Naive B cell (primary cell): ENCODE results near the gene FARS2. TPM values are rescaled to one million over a fixed set of nuclear protein-coding genes. Genes with fewer than 3 reads are reported as not detected.

Source experiments
- ATAC-seq, 2 donors: fragments of 150-1000 bp; cut with Tn5 transposase; 2 replicates each; pipeline ENCODE4 v1.10.0; 2021; ENCODE audit warnings: low read depth in 2 of 2, mild to moderate bottlenecking in 2 of 2, moderate library complexity in 2 of 2
- DNase-seq: peaks from one replicate; pipeline ENCODE4 v3.0.0; 2022
- H3K27ac Mint-ChIP-seq, 6 donors: one replicate each; pipeline ENCODE4 v1.8.0; 2020 to 2022; ENCODE audit warnings: mild to moderate bottlenecking in 6 of 6, mixed read lengths in 6 of 6, moderate library complexity in 5 of 6, inconsistent platforms in 2 of 6
- H3K27me3 Mint-ChIP-seq, 3 donors: one replicate each; pipeline ENCODE4 v1.8.0; 2021 to 2022; ENCODE audit warnings: mixed read lengths in 3 of 3, mild to moderate bottlenecking in 1 of 3
- H3K36me3 Mint-ChIP-seq, 2 donors: one replicate each; pipeline ENCODE4 v1.8.0; 2020 to 2022; ENCODE audit warnings: mixed read lengths in 2 of 2, inconsistent platforms in 1 of 2, mild to moderate bottlenecking in 1 of 2
- H3K4me1 Mint-ChIP-seq, 3 donors: one replicate each; pipeline ENCODE4 v1.8.0; 2020 to 2022; ENCODE audit warnings: mixed read lengths in 3 of 3, inconsistent platforms in 1 of 3, mild to moderate bottlenecking in 1 of 3, moderate library complexity in 1 of 3
- H3K4me3 Mint-ChIP-seq, 8 donors: one replicate each; pipeline ENCODE4 v1.8.0; 2020 to 2022; ENCODE audit warnings: mild to moderate bottlenecking in 8 of 8, mixed read lengths in 8 of 8, moderate library complexity in 8 of 8, inconsistent platforms in 2 of 8
- H3K9me3 Mint-ChIP-seq, 7 donors: one replicate each; pipeline ENCODE4 v1.8.0; 2020 to 2022; ENCODE audit warnings: mixed read lengths in 7 of 7, mild to moderate bottlenecking in 5 of 7, inconsistent platforms in 2 of 7, moderate library complexity in 1 of 7
- polyA plus RNA-seq, 6 donors: library from polyadenylated mRNA; unstranded; fragments of 300-500 nt; fragmentation: Illumina TruSeq; gene quantifications; one replicate each; pipeline ENCODE4 v1.2.3, GENCODE V29; 2021; ENCODE audit warnings: low read depth in 6 of 6

Gene FARS2
- polyA plus RNA-seq, 6 donors from 2014 or later: 25.7 to 35.9 (median 27.6) TPM

DNA sequence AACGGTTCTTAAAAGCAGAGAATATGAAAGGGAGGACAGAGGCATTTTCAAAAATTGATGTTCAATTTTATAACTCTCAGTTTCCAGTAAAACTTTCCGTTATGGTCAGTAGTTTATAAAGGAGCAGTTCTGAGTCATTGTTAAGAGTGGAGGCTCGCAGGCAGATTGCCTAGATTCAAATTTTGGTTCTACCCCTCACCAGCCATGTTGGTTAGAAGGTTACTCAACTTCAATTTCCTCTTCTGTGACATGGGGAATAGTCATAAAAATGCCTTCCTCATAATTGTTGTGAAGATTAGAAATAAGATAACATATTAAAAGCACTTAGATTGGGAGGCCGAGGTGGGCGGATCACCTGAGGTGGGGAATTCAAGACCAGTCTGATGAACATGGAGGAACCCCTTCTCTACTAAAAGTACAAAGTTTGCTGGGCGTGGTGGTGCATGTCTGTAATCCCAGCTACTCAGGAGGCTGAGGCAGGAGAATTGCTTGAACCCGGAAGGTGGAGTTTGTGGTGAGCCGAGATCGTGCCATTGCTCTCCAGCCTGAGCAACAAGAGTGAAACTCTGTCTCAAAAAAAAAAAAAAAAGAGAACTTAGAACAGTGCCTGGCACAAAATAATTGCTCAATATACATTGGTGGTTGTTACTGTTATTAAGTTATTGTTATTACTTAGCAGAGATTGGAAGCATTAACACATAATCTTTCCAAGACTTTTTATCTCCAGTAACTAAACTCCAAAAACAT lies 396.5 kb downstream of the FARS2 start:
- H3K27me3 Mint-ChIP-seq: no peaks in the 10 kb centered on the region
- H3K4me3 Mint-ChIP-seq: no peak overlapping the region
- peaks cover 0 to 4% (median 0%) of the 10 kb centered on the region in 7 donors for H3K9me3 Mint-ChIP-seq
- DNase-seq: no peak
- H3K27ac Mint-ChIP-seq: peak overlapping the region in 3 of 6 donors; percentile 15 to 37 (median 21)
- H3K4me1 Mint-ChIP-seq: peaks cover 0 to 25% (median 21%) of the 10 kb centered on the region in 3 donors
- no peak for ATAC-seq
- peaks cover 18 to 29% of the 10 kb centered on the region in 2 donors for H3K36me3 Mint-ChIP-seq

DNA sequence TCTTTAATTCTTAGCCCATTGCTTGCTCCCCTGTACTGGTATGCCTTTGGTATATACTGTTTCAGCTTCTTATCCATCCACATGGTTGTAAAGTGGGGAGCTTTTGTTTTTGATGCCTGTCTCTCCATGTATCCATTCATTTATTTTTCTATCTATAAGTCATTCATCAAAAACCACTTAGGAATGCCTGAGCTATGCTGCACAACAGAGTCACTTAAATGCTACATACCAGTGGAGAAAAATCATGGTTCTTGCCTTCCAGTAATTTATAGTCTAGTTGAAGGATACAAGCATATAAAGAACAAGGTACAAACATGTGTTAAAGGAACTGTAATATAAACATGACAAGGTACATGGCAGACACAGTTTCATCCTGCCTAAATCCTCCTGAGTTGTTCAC lies 398.2 kb downstream of the FARS2 start:
- peaks cover 7 to 35% (median 22%) of the 10 kb centered on the region in 3 donors for H3K4me1 Mint-ChIP-seq
- peaks cover 0 to 4% (median 0%) of the 10 kb centered on the region in 7 donors for H3K9me3 Mint-ChIP-seq
- H3K27me3 Mint-ChIP-seq: no peaks in the 10 kb centered on the region
- DNase-seq (no peak), ATAC-seq (no peak)
- H3K27ac Mint-ChIP-seq: no peak overlapping the region
- peaks cover 16 to 19% of the 10 kb centered on the region in 2 donors for H3K36me3 Mint-ChIP-seq
- H3K4me3 Mint-ChIP-seq: no peak overlapping the region

DNA sequence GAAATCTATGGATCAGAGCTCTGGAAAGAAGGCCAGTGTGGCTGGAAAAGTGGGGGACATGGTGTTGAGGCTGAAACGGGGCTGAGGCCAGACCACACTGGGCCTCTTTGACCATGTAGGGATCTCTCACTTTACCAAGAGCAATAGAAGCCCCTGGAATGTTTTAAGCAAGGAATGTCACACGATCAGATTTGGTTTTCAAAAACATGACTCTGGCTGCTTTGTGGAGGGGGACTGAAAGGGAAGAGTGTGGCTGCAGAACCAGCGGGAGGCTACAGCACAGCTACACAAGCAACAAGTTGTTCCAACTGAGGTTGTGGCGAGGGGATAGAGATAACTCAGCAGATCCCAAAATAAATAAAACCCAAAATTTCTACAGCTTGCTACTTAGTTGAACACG lies 399.5 kb downstream of the FARS2 start:
- Mint-ChIP-seq H3K36me3 (peaks cover 6 to 10% of the 10 kb centered on the region in 2 donors), H3K4me1 (peaks cover 20 to 48% (median 31%) of the 10 kb centered on the region in 3 donors), H3K9me3 (peaks cover 0 to 4% (median 0%) of the 10 kb centered on the region in 7 donors), H3K27ac (peak overlapping the region in 2 of 6 donors; percentile 1 to 5), H3K4me3 (peak overlapping the region in 1 of 8 donors; percentile 32), H3K27me3 (no peaks in the 10 kb centered on the region)
- DNase-seq (no peak), ATAC-seq (no peak)

DNA sequence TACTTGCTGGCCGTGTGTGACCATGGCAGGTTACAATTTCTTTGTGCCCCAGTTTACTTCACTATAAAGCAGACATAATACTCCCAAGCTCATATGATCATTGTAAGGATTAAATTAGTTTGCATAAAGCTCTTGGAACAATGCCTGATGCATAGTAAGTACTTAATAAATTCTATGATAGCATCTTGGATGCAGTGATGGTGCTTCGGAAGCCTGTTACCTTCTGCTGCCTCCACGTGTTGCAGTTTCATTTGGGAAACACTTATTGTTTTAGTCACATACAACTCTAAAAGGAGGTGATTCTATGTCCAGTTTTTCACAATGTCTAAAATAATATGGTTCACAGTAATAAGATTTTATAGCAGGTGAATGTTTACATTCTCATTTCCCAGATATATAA lies 401.5 kb downstream of the FARS2 start:
- Mint-ChIP-seq H3K4me1 (peaks cover 29 to 56% (median 39%) of the 10 kb centered on the region in 3 donors), H3K4me3 (no peak overlapping the region), H3K27me3 (no peaks in the 10 kb centered on the region), H3K9me3 (peaks cover 0 to 4% (median 0%) of the 10 kb centered on the region in 7 donors), H3K36me3 (peaks cover 0 to 4% of the 10 kb centered on the region in 2 donors), H3K27ac (no peak overlapping the region)
- ATAC-seq (no peak), DNase-seq (no peak)

DNA sequence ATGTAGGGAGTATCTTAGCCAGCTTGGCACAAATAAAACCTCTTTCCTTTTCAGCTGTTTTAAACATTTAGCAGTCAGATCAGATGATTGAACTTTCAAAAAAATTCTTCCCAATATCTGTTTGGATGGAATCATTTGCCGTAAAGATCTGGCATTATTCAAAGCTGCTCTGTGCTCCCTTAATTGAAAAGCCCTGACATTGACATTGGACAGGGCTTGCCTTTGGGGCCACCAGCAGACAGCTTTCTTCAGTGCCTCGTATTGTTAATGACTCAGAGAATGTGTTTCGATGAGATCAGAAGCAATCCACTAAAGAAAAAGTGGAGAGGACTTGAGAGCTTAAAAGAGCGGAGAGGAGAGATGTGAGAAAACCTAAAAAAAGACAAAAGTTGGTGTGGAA lies 401.9 kb downstream of the FARS2 start:
- H3K27ac Mint-ChIP-seq: peak overlapping the region in 1 of 6 donors; percentile 28
- H3K36me3 Mint-ChIP-seq: peaks cover 0 to 4% of the 10 kb centered on the region in 2 donors
- H3K27me3 Mint-ChIP-seq: no peaks in the 10 kb centered on the region
- H3K4me3 Mint-ChIP-seq: no peak overlapping the region
- DNase-seq (no peak), ATAC-seq (no peak)
- H3K9me3 Mint-ChIP-seq: peaks cover 0 to 4% (median 0%) of the 10 kb centered on the region in 7 donors
- H3K4me1 Mint-ChIP-seq: peaks cover 31 to 58% (median 42%) of the 10 kb centered on the region in 3 donors

DNA sequence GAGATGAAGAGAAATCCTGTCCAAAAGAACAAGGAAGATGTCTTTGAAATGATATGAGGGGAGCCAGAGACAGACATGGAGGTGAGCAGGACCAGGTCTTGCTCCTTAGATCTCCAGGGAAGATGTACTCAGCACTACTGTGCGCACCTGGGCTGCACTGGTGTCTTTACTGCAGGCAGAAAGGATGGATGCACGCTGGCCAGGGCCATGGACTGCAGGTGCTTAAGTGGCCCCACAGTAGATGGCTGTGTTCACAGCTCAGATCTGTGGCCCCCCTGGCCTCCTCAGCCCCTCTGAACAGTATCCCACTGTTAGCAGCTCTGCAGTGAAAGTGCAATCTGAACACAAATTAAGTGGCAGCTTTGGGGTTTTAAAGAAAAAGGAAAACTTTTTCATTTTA lies 402.4 kb downstream of the FARS2 start:
- peak overlapping the region in 1 of 8 donors; percentile 31 for H3K4me3 Mint-ChIP-seq

DNA sequence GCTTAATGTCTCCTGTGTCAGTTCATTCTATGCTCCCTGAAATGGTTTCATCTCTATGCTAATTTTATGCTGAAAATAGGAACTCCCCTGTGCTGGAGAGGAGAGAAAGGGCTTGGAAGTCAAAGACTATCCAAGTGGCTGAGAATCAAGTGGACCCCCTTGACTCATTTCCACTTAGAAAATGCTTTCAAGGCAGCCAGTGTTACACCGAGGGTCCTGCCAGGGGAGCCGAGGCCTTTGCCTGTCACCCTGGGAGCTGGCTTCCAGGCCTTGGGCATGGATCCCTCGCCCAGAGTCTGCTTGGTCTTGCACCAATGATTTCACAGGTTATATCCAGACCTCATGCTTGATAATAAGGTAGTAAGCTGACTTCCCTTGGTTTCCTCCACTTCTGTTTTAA lies 402.8 kb downstream of the FARS2 start:
- H3K36me3 Mint-ChIP-seq: peaks cover 0 to under 1% of the 10 kb centered on the region in 2 donors
- H3K27me3 Mint-ChIP-seq: no peaks in the 10 kb centered on the region
- peak overlapping the region in 2 of 6 donors; percentile 3 to 78 for H3K27ac Mint-ChIP-seq
- peaks cover 0 to 4% (median 0%) of the 10 kb centered on the region in 7 donors for H3K9me3 Mint-ChIP-seq
- ATAC-seq (no peak), DNase-seq (no peak)
- H3K4me1 Mint-ChIP-seq: peaks cover 31 to 58% (median 42%) of the 10 kb centered on the region in 3 donors
- no peak overlapping the region for H3K4me3 Mint-ChIP-seq

More for the DNA sequence above, 402.4 kb downstream of the FARS2 start:
- DNase-seq (no peak), ATAC-seq (no peak)
- peaks cover 31 to 58% (median 42%) of the 10 kb centered on the region in 3 donors for H3K4me1 Mint-ChIP-seq
- peaks cover 0 to 4% (median 0%) of the 10 kb centered on the region in 7 donors for H3K9me3 Mint-ChIP-seq
- H3K36me3 Mint-ChIP-seq: peaks cover 0 to 4% of the 10 kb centered on the region in 2 donors
- H3K27ac Mint-ChIP-seq: peak overlapping the region in 1 of 6 donors; percentile 28
- H3K27me3 Mint-ChIP-seq: no peaks in the 10 kb centered on the region

DNA sequence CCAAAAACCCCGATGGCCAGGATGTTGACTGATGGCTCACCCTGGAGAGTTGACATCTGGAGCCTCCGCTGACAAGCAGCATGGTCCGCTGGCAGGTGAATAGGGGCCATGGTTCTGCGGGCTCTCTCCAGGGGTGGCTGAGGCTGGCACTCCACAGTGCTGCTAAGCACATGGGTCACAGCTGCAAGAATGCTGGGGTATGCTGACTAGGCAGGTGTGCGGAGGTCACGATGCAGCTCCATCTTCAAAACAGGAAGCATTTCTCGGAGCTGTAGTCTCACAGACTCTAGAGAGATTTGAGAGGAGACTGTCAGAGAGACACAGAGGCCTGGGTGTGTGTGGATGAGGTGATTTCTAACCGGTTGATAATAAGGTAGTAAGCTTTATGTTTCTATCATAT lies 403.9 kb downstream of the FARS2 start:
- Mint-ChIP-seq H3K9me3 (peaks cover 0 to 4% (median 0%) of the 10 kb centered on the region in 7 donors), H3K4me3 (peak overlapping the region; percentile 3 to 72 (median 36)), H3K27me3 (no peaks in the 10 kb centered on the region), H3K4me1 (peaks cover 31 to 58% (median 38%) of the 10 kb centered on the region in 3 donors), H3K27ac (peak overlapping the region; percentile 75 to 88 (median 78)), H3K36me3 (no peaks in the 10 kb centered on the region)
- peak; percentile 99 for ATAC-seq
- DNase-seq: peak; percentile 64

DNA sequence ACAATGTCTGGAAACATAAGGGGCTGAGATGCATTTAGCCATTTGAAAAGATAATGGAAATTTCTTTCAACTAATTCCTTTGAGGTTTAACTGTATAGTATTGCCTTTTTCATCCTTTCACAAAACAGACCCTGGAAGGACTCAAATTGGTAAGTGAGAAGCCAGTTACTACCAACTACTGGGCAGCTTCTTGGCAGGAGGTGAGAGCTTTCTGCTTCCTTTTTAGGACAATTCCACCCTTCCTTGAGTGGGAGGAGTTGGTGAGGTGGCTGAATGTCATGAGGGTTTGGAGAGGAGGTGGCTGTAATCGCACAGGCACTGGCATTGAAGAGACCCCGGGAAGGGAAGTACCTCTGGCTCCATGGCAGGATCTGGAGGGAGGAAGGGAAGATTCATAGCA lies 404.4 kb downstream of the FARS2 start:
- peak overlapping the region in 4 of 8 donors; percentile 35 to 59 (median 49) for H3K4me3 Mint-ChIP-seq
- peaks cover 33 to 57% (median 38%) of the 10 kb centered on the region in 3 donors for H3K4me1 Mint-ChIP-seq
- peaks cover 0 to 4% (median 0%) of the 10 kb centered on the region in 7 donors for H3K9me3 Mint-ChIP-seq
- no peak for DNase-seq
- H3K27me3 Mint-ChIP-seq: no peaks in the 10 kb centered on the region
- ATAC-seq: no peak
- H3K36me3 Mint-ChIP-seq: no peaks in the 10 kb centered on the region
- peak overlapping the region; percentile 18 to 88 (median 76) for H3K27ac Mint-ChIP-seq

DNA sequence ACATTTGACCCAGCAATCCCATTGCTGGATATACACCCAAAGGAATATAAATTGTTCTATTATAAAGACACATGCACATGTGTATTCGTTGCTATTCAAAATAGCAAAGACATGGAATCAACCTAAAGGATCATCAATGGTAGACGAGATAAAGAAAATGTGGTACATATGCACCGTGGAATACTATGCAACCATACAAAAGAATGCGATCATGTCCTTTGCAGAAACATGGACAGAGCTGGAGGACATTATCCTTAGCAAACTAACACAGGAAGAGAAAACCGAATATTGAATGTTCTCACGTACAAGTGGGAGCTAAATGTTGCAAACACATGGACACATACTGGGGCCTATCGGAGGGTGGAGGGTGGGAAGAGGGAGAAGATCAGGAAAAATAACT lies 405.4 kb downstream of the FARS2 start:
- H3K36me3 Mint-ChIP-seq: no peaks in the 10 kb centered on the region
- peaks cover 0 to 2% (median 0%) of the 10 kb centered on the region in 7 donors for H3K9me3 Mint-ChIP-seq
- H3K4me3 Mint-ChIP-seq: no peak overlapping the region
- DNase-seq (no peak), ATAC-seq (no peak)
- H3K27me3 Mint-ChIP-seq: no peaks in the 10 kb centered on the region
- H3K27ac Mint-ChIP-seq: no peak overlapping the region
- peaks cover 35 to 57% (median 43%) of the 10 kb centered on the region in 3 donors for H3K4me1 Mint-ChIP-seq

DNA sequence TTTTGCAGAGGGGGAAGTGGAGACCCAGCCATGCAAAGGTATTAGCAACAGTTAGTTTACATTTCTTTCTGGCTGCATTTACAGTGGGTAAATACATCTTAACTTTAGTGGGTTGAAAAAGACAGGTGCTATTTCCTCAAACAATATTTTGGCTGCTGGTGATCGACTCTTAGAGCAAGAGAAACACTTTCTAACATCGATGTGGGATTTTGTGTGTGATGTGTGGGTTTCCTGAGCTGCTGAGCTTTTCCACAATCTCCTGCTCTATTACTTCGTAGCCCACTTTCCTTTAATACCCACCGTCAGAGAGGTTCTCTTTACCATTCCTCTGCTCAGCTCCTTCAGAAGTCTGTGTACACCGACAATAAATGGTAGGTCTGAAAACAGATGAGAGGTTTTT lies 406.4 kb downstream of the FARS2 start:
- H3K9me3 Mint-ChIP-seq: peaks cover 0 to 2% (median 0%) of the 10 kb centered on the region in 7 donors
- H3K4me1 Mint-ChIP-seq: peaks cover 33 to 56% (median 54%) of the 10 kb centered on the region in 3 donors
- H3K36me3 Mint-ChIP-seq: no peaks in the 10 kb centered on the region
- ATAC-seq (no peak), DNase-seq (peak; percentile 5)
- peak overlapping the region in 1 of 8 donors; percentile 6 for H3K4me3 Mint-ChIP-seq
- H3K27ac Mint-ChIP-seq: peak overlapping the region in 4 of 6 donors; percentile 15 to 47 (median 40)
- H3K27me3 Mint-ChIP-seq: no peaks in the 10 kb centered on the region

DNA sequence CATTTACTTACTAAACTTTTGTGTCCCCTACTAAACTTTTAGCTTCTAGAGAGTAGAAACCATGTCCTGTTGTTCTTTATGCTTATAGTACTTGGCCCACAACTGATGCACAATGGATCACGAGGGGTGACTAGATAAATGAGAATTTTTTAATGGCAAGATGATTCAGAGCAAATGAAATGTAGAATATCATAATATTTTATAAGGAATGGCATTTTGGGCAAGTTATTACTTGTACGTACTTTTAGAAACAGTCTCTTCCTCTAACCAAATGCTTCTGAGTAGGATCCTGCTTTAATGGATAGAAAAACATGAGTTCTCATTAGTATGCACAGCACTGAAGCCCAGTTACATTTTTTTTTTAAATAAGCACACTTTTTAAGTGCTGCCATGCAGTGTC lies 409.1 kb downstream of the FARS2 start:
- Mint-ChIP-seq H3K4me1 (peaks cover 24 to 40% (median 38%) of the 10 kb centered on the region in 3 donors), H3K27ac (peak overlapping the region in 1 of 6 donors; percentile 82), H3K36me3 (no peaks in the 10 kb centered on the region), H3K27me3 (no peaks in the 10 kb centered on the region), H3K4me3 (no peak overlapping the region), H3K9me3 (peaks cover 0 to 2% (median 0%) of the 10 kb centered on the region in 7 donors)
- ATAC-seq (no peak), DNase-seq (no peak)

DNA sequence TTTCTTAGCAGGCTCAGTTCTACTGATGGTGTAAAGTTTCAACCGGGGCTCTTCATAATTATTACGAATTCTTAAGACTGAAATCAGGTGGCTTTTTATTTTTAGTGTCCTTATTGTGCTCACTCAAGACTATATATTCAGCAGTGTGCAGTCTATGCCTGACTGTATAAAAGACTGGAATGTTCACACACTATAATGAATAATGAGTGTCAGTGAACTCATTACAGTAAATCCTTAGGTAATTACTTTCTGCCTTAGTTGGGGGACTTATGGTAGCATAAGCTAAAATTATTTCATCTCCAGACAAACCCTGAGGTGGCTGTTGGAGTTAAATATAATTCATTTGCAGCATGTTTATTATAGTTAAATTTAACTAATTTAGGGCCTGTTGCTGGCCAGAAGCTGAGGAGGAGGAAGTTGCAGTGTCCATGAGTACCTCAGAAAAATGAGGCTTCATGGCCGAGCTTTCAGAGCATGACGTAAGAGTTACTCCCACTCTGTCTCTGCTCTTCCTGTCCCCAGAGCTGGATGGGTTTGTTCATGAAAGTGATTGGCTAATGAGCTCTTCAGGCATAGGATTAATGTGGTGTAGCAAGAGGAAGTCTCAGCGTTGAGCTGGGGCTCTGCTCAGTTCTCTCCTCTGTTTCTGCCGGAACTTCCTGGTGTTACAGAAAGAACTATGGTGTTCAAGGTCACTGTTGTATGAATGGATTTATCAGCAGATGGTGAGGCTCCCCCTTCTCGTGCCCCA lies 409.7 kb downstream of the FARS2 start:
- peak; percentile 19 for DNase-seq
- peak overlapping the region; percentile 63 to 94 (median 76) for H3K27ac Mint-ChIP-seq

More for the DNA sequence above, 409.7 kb downstream of the FARS2 start:
- Mint-ChIP-seq H3K27me3 (no peaks in the 10 kb centered on the region), H3K9me3 (peaks cover 0 to 2% (median 0%) of the 10 kb centered on the region in 7 donors), H3K4me3 (peak overlapping the region in 4 of 8 donors; percentile 16 to 73 (median 34)), H3K4me1 (peaks cover 18 to 34% (median 32%) of the 10 kb centered on the region in 3 donors), H3K36me3 (no peaks in the 10 kb centered on the region)
- ATAC-seq: peak; percentile 94 to 97
